HepG2 (cell line): Measurements from ENCODE around the gene FANCM. TPM values are rescaled to one million over a fixed set of nuclear protein-coding genes. Genes with fewer than 3 reads are reported as not detected.

ENCODE experiments used
- polyA plus RNA-seq, 8 experiments: library from polyadenylated mRNA; depleted of rRNA in 3 of 8; stranded (reverse) in 7 of 8; unstranded in 1 of 8; fragments of >200 nt; fragmentation: Illumina TruSeq in 4 of 8; extraction: Trizol in 4 of 8; gene quantifications; 2 replicates each; pipeline versions ENCODE4 v1.2.1 to v1.2.3, GENCODE V29; 2011 to 2016; ENCODE audit warnings: low read depth in 4 of 8, missing spikeins in 1 of 8, mixed read lengths in 1 of 8; ENCODE audit not compliant: insufficient read depth in 1 of 8
- small RNA-seq, 3 experiments: library from RNA; depleted of rRNA; stranded (forward); fragments of <200 nt; gene quantifications; one replicate each; pipeline ENCODE3, GENCODE V24; 2012; ENCODE audit warnings: low read depth in 2 of 3, low replicate concordance in 1 of 3; ENCODE audit not compliant: insufficient read length in 3 of 3, insufficient read depth in 2 of 3
- total RNA-seq, 5 experiments: library from RNA; depleted of rRNA; stranded (reverse); fragments of >200 nt; fragmentation: Illumina TruSeq; extraction: Trizol; gene quantifications; 2 replicates each; pipeline ENCODE4 v1.2.3, GENCODE V29; 2016; ENCODE audit warnings: low read depth in 1 of 5

The FANCM gene
- total and polyA plus RNA-seq, 2 of the 13 experiments (the other 11 are each of a cell fraction or from before 2014, with no cell fraction given), result 2.6 to 10.4 TPM

Small RNA genes within 50 kb of the gene (small RNA-seq; reads per million reads assigned to genes)
- gene RF00151, result 0 to 0.33 (median 0.10) reads per million in 3 experiments
- gene SNORD127, result 1,773 to 41,871 (median 3,319) reads per million in 3 experiments

Other genes with a start within 250 kb of the FANCM start
- 6.6 and 9.8 TPM in 2 replicates for gene KLHL28, start 174.0 kb upstream of the FANCM start, total RNA-seq (2016; rRNA removed; fragmentation: Illumina TruSeq; extraction: Trizol)
- 2.7 and 3.4 TPM in 2 replicates for gene KLHL28, start 174.0 kb upstream of the FANCM start, polyA plus RNA-seq (2011; rRNA removed)
- gene TOGARAM1, start 173.7 kb upstream of the FANCM start, total RNA-seq (2016; rRNA removed; fragmentation: Illumina TruSeq; extraction: Trizol), result 9.8 and 10.6 TPM in 2 replicates
- 5.6 TPM in 2 replicates for gene TOGARAM1, start 173.7 kb upstream of the FANCM start, polyA plus RNA-seq (2011; rRNA removed)
- gene PRPF39, start 51.8 kb upstream of the FANCM start, total RNA-seq (2016; rRNA removed; fragmentation: Illumina TruSeq; extraction: Trizol), result 28.8 and 44.2 TPM in 2 replicates
- gene PRPF39, start 51.8 kb upstream of the FANCM start, polyA plus RNA-seq (2011; rRNA removed), result 65.0 and 68.0 TPM in 2 replicates
- gene FKBP3, start 1.4 kb upstream of the FANCM start, total RNA-seq (2016; rRNA removed; fragmentation: Illumina TruSeq; extraction: Trizol), result 87.6 and 140 TPM in 2 replicates
- 40.2 and 57.0 TPM in 2 replicates for gene FKBP3, start 1.4 kb upstream of the FANCM start, polyA plus RNA-seq (2011; rRNA removed)
- gene MIS18BP1, start 117.3 kb downstream of the FANCM start, total RNA-seq (2016; rRNA removed; fragmentation: Illumina TruSeq; extraction: Trizol), result 36.4 and 54.6 TPM in 2 replicates
- gene MIS18BP1, start 117.3 kb downstream of the FANCM start, polyA plus RNA-seq (2011; rRNA removed), result 6.0 and 9.5 TPM in 2 replicates